H1 (cell line): ENCODE measurements around the gene MYOCD. TPM values are rescaled to one million over a fixed set of nuclear protein-coding genes. Genes with fewer than 3 reads are reported as not detected.
"Not testable (repeated sequence)": the region's sequence is repeated elsewhere in the genome, so short reads cannot be mapped to it uniquely, and the experiment has no call there.

Experiments used
- CTCF ChIA-PET: fragments of 300-600 bp; sonication (Branson Sonifier 250); formaldehyde crosslinking; loops from one replicate; lab custom pipeline; 2021; ENCODE audit not compliant: partially characterized antibody; lab: Charles Lee
- POLR2A ChIA-PET: fragments of 300-600 bp; sonication (Branson Sonifier 250); formaldehyde crosslinking; loops from one replicate; lab custom pipeline; 2021; ENCODE audit warnings: inconsistent platforms; ENCODE audit not compliant: partially characterized antibody; lab: Charles Lee
- DNase-seq, 2 experiments: peaks; one replicate each; pipeline versions ENCODE4 v3.0.0 to v3.0.0-alpha.2; 2010 to 2022; ENCODE audit warnings: low spot score in 2 of 2, low read depth in 1 of 2, mixed read lengths in 1 of 2
- FAIRE-seq: peaks from 2 replicates; lab custom pipeline; 2011; peaks lifted over from hg19 to GRCh38; lab: Jason Lieb, UNC
- H2AFZ ChIP-seq: 2 replicates; pipeline ENCODE4 v1.8.1; 2012; ENCODE audit warnings: low read length, inconsistent platforms
- H2AK5ac ChIP-seq: 2 replicates; pipeline ENCODE4 v1.6.1; 2013; ENCODE audit warnings: low read depth, low read length
- H2BK120ac ChIP-seq: replicated peaks from 2 replicates; pipeline ENCODE3; 2013; ENCODE audit warnings: low read depth, low read length, inconsistent platforms
- H2BK12ac ChIP-seq: 2 replicates; pipeline ENCODE4 v1.6.1; 2013; ENCODE audit warnings: low read depth, low read length
- H2BK15ac ChIP-seq: 2 replicates; pipeline ENCODE4 v1.6.1; 2013; ENCODE audit warnings: low read length
- H2BK20ac ChIP-seq: 2 replicates; pipeline ENCODE4 v1.6.1; 2013; ENCODE audit warnings: low read length
- H2BK5ac ChIP-seq: 2 replicates; pipeline ENCODE4 v1.6.1; 2013; ENCODE audit warnings: low read depth, low read length
- H3K14ac ChIP-seq: 2 replicates; pipeline ENCODE4 v1.6.1; 2013; ENCODE audit warnings: inconsistent platforms; ENCODE audit not compliant: insufficient read length
- H3K18ac ChIP-seq: 2 replicates; pipeline ENCODE4 v1.6.1; 2013; ENCODE audit warnings: low read length; ENCODE audit errors: extremely low read depth
- H3K23ac ChIP-seq: 2 replicates; pipeline ENCODE4 v1.6.1; 2013; ENCODE audit warnings: inconsistent platforms; ENCODE audit not compliant: insufficient read length
- H3K23me2 ChIP-seq: 2 replicates; pipeline ENCODE4 v1.6.1; 2013; ENCODE audit warnings: low read depth, low read length
- H3K27ac ChIP-seq: 2 replicates; pipeline ENCODE4 v1.6.1; 2011; ENCODE audit warnings: low read depth, low read length, inconsistent platforms
- H3K27me3 ChIP-seq, 4 experiments: replicated peaks in 1 of 4; 1 replicate in 1 of 4; 2 replicates in 3 of 4; pipeline versions ENCODE4 v1.6.1 to v1.8.1; 2011 to 2013; ENCODE audit warnings: low read length in 3 of 4, mild to moderate bottlenecking in 3 of 4, inconsistent platforms in 2 of 4, mixed read lengths in 2 of 4, moderate library complexity in 1 of 4; ENCODE audit not compliant: control insufficient read depth in 3 of 4, insufficient read depth in 3 of 4; ENCODE audit errors: extremely low read depth in 1 of 4
- H3K36me3 ChIP-seq, 4 experiments: 2 replicates each; pipeline versions ENCODE4 v1.6.1 to v1.8.1; 2011 to 2013; ENCODE audit warnings: mild to moderate bottlenecking in 4 of 4, low read length in 3 of 4, moderate library complexity in 2 of 4, control low read depth in 1 of 4, inconsistent platforms in 1 of 4; ENCODE audit not compliant: insufficient read depth in 4 of 4, control insufficient read depth in 2 of 4
- H3K4ac ChIP-seq: replicated peaks from 2 replicates; pipeline ENCODE3; 2013; ENCODE audit warnings: low read length, low read depth, mixed read lengths, inconsistent platforms; ENCODE audit not compliant: insufficient read length
- H3K4me1 ChIP-seq, 4 experiments: replicated peaks in 1 of 4; 1 replicate in 1 of 4; 2 replicates in 3 of 4; pipeline versions ENCODE4 v1.6.1 to v1.8.1; 2011 to 2013; ENCODE audit warnings: low read length in 3 of 4, inconsistent platforms in 2 of 4, mixed read lengths in 1 of 4; ENCODE audit not compliant: insufficient read depth in 4 of 4, control insufficient read depth in 3 of 4
- H3K4me2 ChIP-seq, 2 experiments: 2 replicates each; pipeline versions ENCODE4 v1.6.1 to v1.8.1; 2011 to 2013; ENCODE audit warnings: low read depth in 2 of 2, low read length in 2 of 2, control low read depth in 1 of 2, inconsistent platforms in 1 of 2, mild to moderate bottlenecking in 1 of 2; ENCODE audit not compliant: insufficient read depth in 1 of 2
- H3K4me3 ChIP-seq, 4 experiments: fragments of 200-600, 300-600 bp in 1 of 4; sonication (generic), shearing (Covaris generic), sonication (Bioruptor Twin) in 1 of 4; 2 replicates each; pipeline versions ENCODE4 v1.5.1 to v1.8.1; 2011 to 2016; ENCODE audit warnings: low read length in 4 of 4, low read depth in 3 of 4, control low read depth in 2 of 4, inconsistent platforms in 2 of 4, mild to moderate bottlenecking in 2 of 4, mixed read lengths in 1 of 4, moderate library complexity in 1 of 4; ENCODE audit not compliant: insufficient read depth in 2 of 4; ENCODE audit errors: extremely low read depth in 1 of 4
- H3K56ac ChIP-seq: replicated peaks from 2 replicates; pipeline ENCODE3; 2013; ENCODE audit warnings: low read depth, mild to moderate bottlenecking, mixed read lengths, low read length, inconsistent platforms; ENCODE audit not compliant: insufficient read length
- H3K79me1 ChIP-seq: 2 replicates; pipeline ENCODE4 v1.6.1; 2013; ENCODE audit warnings: low read depth, low read length, control low read depth
- H3K79me2 ChIP-seq, 2 experiments: 2 replicates each; pipeline versions ENCODE4 v1.6.1 to v1.8.1; 2012 to 2013; ENCODE audit warnings: low read length in 2 of 2, mild to moderate bottlenecking in 2 of 2, inconsistent platforms in 1 of 2; ENCODE audit not compliant: insufficient read depth in 2 of 2, control insufficient read depth in 1 of 2
- H3K9ac ChIP-seq, 4 experiments: replicated peaks in 1 of 4; 1 replicate in 1 of 4; 2 replicates in 3 of 4; pipeline versions ENCODE4 v1.6.1 to v1.8.1; 2011 to 2013; ENCODE audit warnings: low read depth in 3 of 4, low read length in 3 of 4, control low read depth in 2 of 4, mild to moderate bottlenecking in 2 of 4, moderate library complexity in 2 of 4, inconsistent platforms in 1 of 4; ENCODE audit errors: extremely low read depth in 1 of 4
- H3K9me3 ChIP-seq, 2 experiments: 2 replicates each; pipeline versions ENCODE4 v1.6.1 to v1.8.1; 2012 to 2013; ENCODE audit warnings: mild to moderate bottlenecking in 2 of 2, moderate library complexity in 2 of 2, control low read depth in 1 of 2, inconsistent platforms in 1 of 2, low read depth in 1 of 2, low read length in 1 of 2, mixed read lengths in 1 of 2; ENCODE audit not compliant: insufficient read depth in 2 of 2
- H4K20me1 ChIP-seq, 2 experiments: replicated peaks in 1 of 2; 2 replicates each; pipeline versions ENCODE3 to v1.8.1; 2011 to 2013; ENCODE audit warnings: inconsistent platforms in 2 of 2, low read length in 2 of 2, mild to moderate bottlenecking in 1 of 2; ENCODE audit not compliant: insufficient read depth in 2 of 2, control insufficient read depth in 1 of 2
- H4K5ac ChIP-seq: 2 replicates; pipeline ENCODE4 v1.6.1; 2013; ENCODE audit warnings: low read length, low read depth, mixed read lengths, inconsistent platforms; ENCODE audit not compliant: insufficient read length
- H4K8ac ChIP-seq: 2 replicates; pipeline ENCODE4 v1.8.0; 2013; ENCODE audit warnings: mild to moderate bottlenecking, moderate library complexity, low read length, inconsistent platforms; ENCODE audit not compliant: insufficient read depth; ENCODE audit errors: extremely low read depth
- H4K91ac ChIP-seq: replicated peaks from 2 replicates; pipeline ENCODE3; 2013; ENCODE audit warnings: low read length, mixed read lengths, inconsistent platforms; ENCODE audit not compliant: insufficient read length
- KDM1A ChIP-seq: fragments of 200-600, 300-600 bp; sonication (generic); IDR thresholded peaks from 2 replicates; pipeline ENCODE4 v1.7.1; 2016; ENCODE audit warnings: mild to moderate bottlenecking, low read length, borderline replicate concordance
- WGBS, 2 experiments: shearing (Covaris generic) in 1 of 2; methylation state at CpG; one replicate each; pipeline versions ENCODE4 v1.1.6 to v1.1.7; 2013 to 2015; ENCODE audit warnings: low lambda C conversion rate in 2 of 2, mixed read lengths in 2 of 2, inconsistent platforms in 1 of 2, low coverage in 1 of 2, missing lambda C conversion rate in 1 of 2; ENCODE audit not compliant: insufficient replicate concordance in 2 of 2, insufficient coverage in 1 of 2, insufficient read length in 1 of 2; ENCODE audit errors: extremely low coverage in 1 of 2, missing lambda C conversion rate in 1 of 2; 5-methylcytosine and 5-hydroxymethylcytosine counted together
- polyA plus RNA-seq, 7 experiments: library from polyadenylated mRNA; depleted of rRNA in 3 of 7; stranded (reverse) in 5 of 7; unstranded in 2 of 7; fragments of >200 nt in 5 of 7; fragments of 200-250 nt in 2 of 7; gene quantifications; 1 replicate in 5 of 7; 2 replicates in 1 of 7; 4 replicates in 1 of 7; pipeline versions ENCODE4 v1.2.1 to v1.2.3, GENCODE V29; 2011 to 2013; ENCODE audit warnings: missing spikeins in 2 of 7, mixed read lengths in 2 of 7
- total RNA-seq: library from RNA; stranded (reverse); fragmentation: NEBNext Ultra II Directional; extraction: Animal tissue kit (Norgen Biotek cat#: 25700); gene quantifications from 2 replicates; pipeline ENCODE4 v1.2.1, GENCODE V29; 2021

MYOCD gene
- total and polyA plus RNA-seq, 2 of the 8 experiments (the other 6 are each of a cell fraction or from before 2014, with no cell fraction given), result 0.30 to 4.9 TPM

DNA sequence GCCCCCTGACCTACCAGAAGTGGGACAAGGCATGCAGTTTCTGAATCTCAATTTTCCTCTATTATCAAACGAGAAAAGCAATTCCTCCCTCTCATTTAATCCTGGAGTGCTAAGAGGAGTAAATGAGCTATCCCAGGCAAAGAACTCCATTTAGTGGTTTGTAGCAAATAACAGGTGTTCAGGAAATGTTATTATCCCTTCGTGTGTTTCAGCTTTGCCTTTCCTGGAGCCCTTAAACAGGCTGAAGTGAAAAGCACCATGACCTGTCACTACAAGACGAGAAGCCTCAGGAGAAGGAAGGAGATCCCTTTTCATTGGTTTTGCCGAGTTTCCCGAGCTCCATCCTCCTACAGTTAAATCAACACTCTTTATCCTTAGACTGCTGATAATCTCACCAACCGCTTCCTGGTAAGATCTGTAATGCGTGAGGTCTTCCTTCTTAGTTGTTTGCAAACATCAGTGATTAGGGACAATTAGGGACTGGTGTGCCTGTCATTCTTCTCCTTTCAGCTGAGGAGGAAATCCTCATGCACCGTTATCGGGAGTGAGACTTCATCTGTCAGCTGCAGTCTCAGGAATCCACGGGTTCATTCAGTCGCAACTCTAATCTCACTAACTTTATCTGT, 30.8 kb upstream of the MYOCD start (continued):
- no peak for TF ChIP-seq KDM1A

DNA sequence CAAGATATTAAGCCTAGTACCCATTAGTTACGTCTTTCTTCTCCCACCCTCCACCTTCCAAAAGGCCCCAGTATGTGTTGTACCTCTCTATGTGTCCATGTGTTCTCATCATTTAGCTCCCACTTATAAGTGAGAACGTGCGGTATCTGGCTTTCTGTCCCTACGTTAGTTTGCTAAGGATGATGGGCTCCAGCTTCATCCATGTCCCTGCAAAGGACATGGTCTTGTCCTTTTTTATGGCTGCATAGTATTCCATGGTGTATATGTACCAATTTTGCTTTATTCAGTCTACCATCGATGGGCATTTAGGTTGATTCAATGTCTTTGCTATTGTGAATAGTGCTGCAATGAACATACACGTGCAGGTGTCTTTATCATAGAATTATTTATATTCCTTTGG, 29.7 kb upstream of the MYOCD start:
- CTCF ChIA-PET, result interaction anchor here (1.4 kb wide), 1 partner anchor 90 kb away, joined by 3 read pairs; no protein-coding TSS in a partner anchor
- H3K4me2 ChIP-seq, H3K14ac ChIP-seq, H4K91ac ChIP-seq, DNase-seq, H3K79me2 ChIP-seq, H3K9me3 ChIP-seq, H3K4ac ChIP-seq, H2BK5ac ChIP-seq, H2AK5ac ChIP-seq, H4K5ac ChIP-seq, H3K4me1 ChIP-seq, H4K8ac ChIP-seq, H2BK120ac ChIP-seq, H2AFZ ChIP-seq, POLR2A ChIA-PET, H3K27ac ChIP-seq, H2BK12ac ChIP-seq, H4K20me1 ChIP-seq, H3K79me1 ChIP-seq, H3K56ac ChIP-seq, H3K23ac ChIP-seq, FAIRE-seq, H2BK20ac ChIP-seq, H3K18ac ChIP-seq, H3K4me3 ChIP-seq, H3K27me3 ChIP-seq, H3K23me2 ChIP-seq, H3K9ac ChIP-seq, H2BK15ac ChIP-seq, H3K36me3 ChIP-seq: not testable (repeated sequence)
- 94% methylated on average over 6 of the region's 6 CpGs; no CpG with 5 or more reads in 1 of the 2 experiments for WGBS, 2 experiments
